Activated CD4-positive, alpha-beta memory T cell treated with anti-CD3 and anti-CD28 coated beads, Interleukin-2, amount 10 ng/mL, durations not matched to agents 7 days and 5 days (primary cell): ENCODE measurements around the gene STK32C. TPM values are rescaled to one million over a fixed set of nuclear protein-coding genes. Genes with fewer than 3 reads are reported as not detected.

ENCODE experiments used
- CTCF ChIA-PET: fragments of 350-600 bp; sonication (Branson Sonifier 250); formaldehyde crosslinking; loops from one replicate; lab custom pipeline; 2021; ENCODE audit warnings: antibody characterized with exemption, inconsistent platforms; lab: Charles Lee
- POLR2A ChIA-PET: fragments of 350-600 bp; sonication (Branson Sonifier 250); formaldehyde crosslinking; loops from one replicate; lab custom pipeline; 2021; ENCODE audit warnings: antibody characterized with exemption; lab: Charles Lee
- DNase-seq: peaks from one replicate; pipeline ENCODE4 v3.0.0-alpha.2; 2020
- H3K27ac Mint-ChIP-seq: one replicate; pipeline ENCODE4 v1.8.0; 2021; ENCODE audit warnings: mild to moderate bottlenecking, mixed read lengths
- H3K27me3 Mint-ChIP-seq: one replicate; pipeline ENCODE4 v1.8.0; 2021; ENCODE audit warnings: mixed read lengths
- H3K36me3 Mint-ChIP-seq: one replicate; pipeline ENCODE4 v1.8.0; 2021; ENCODE audit warnings: low read depth, mixed read lengths
- H3K4me1 Mint-ChIP-seq: one replicate; pipeline ENCODE4 v1.8.0; 2021; ENCODE audit warnings: mixed read lengths
- H3K4me3 Mint-ChIP-seq: one replicate; pipeline ENCODE4 v1.8.0; 2021; ENCODE audit warnings: mild to moderate bottlenecking, mixed read lengths
- H3K9me3 Mint-ChIP-seq: one replicate; pipeline ENCODE4 v1.8.0; 2021; ENCODE audit warnings: mixed read lengths
- total RNA-seq, 2 experiments: library from RNA; stranded (reverse); gene quantifications; one replicate each; pipeline ENCODE4 v1.2.3, GENCODE V29; 2021

The STK32C gene
- total RNA-seq, 2 experiments from 2014 or later = 17.4 to 18.2 TPM

DNA sequence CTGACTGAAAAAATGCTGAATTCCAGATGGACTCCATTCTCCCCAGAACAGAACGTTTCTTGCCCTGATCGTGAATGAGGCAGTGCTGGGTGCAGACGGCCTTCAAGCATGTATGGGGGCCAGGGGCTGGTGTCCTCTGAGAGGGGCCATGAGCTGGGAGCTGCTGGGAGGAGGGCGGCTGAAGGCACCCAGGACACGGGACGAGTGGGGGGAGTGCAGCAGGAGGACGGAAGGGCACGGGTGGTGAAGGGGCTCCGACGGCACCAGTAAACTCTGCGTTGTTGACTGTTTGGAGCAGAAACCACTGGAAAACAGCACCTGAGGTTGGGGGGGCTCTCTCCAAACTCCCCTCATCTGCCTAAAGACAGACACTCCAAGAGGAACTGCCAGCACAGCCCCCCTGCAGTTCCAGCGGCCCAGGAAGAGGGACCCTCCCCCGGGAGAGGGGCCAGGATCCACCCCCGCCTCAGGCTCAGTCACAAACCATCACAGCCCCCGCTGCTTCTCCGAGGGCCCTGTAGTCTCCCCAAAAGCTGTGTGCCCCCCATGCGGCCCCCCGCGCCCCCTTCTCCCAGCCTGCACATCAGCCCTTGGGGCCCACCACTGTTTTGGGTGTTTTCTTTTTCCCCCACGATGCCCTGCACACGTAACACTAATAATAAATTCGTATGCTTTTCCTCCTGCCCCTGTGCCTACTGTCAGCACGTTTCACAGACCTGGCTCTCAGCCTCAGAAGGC is 65.5 kb downstream of the STK32C start:
- DNase-seq = no peak
- Mint-ChIP-seq H3K36me3 (no peaks in the 10 kb centered on the region), H3K4me3 (no peak overlapping the region), H3K9me3 (no peaks in the 10 kb centered on the region), H3K27ac (no peak overlapping the region), H3K4me1 (no peaks in the 10 kb centered on the region), H3K27me3 (no peaks in the 10 kb centered on the region)
- CTCF ChIA-PET = no interaction called here
- POLR2A ChIA-PET = no interaction called here

- Mint-ChIP-seq H3K4me3 (no peak overlapping the region), H3K27ac (no peak overlapping the region), H3K4me1 (no peaks in the 10 kb centered on the region), H3K27me3 (no peaks in the 10 kb centered on the region), H3K36me3 (no peaks in the 10 kb centered on the region), H3K9me3 (no peaks in the 10 kb centered on the region)
- DNase-seq = no peak
- ChIA-PET POLR2A (no interaction called here), CTCF (no interaction called here)
Measured at GRCh38 chr10:132241496-132241895, 66.3 kb downstream of the STK32C start.

DNA sequence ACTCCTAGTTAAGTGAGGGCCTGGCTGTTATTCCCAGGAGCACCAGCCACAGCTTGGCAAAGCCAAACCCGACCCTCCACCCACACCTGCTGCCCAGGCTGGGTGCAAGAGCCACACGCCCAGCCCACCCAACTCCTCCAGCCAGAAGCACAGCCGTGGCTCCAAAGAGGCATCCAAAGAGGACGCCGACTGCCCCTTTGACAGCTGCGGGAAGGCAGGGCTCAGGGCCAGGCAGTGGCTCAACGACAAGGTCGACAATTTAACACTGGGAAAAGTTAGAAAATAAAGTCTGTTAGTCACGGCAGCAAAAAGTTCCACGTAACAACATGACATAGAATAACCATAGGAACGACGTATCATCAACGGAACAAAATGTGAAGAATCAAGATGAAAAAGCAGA is 66.7 kb downstream of the STK32C start:
- CTCF ChIA-PET = no interaction called here

GRCh38 chr10:132240581-132240980 is 67.2 kb downstream of the STK32C start:
- H3K4me1 Mint-ChIP-seq = no peaks in the 10 kb centered on the region
- ChIA-PET POLR2A (no interaction called here), CTCF (no interaction called here)
- DNase-seq = no peak
- H3K27me3 Mint-ChIP-seq = no peaks in the 10 kb centered on the region
- no peaks in the 10 kb centered on the region for H3K9me3 Mint-ChIP-seq
- H3K27ac Mint-ChIP-seq = no peak overlapping the region
- H3K4me3 Mint-ChIP-seq = no peak overlapping the region
- H3K36me3 Mint-ChIP-seq = no peaks in the 10 kb centered on the region

More for the DNA sequence above, 66.7 kb downstream of the STK32C start:
- H3K36me3 Mint-ChIP-seq = no peaks in the 10 kb centered on the region
- no peak overlapping the region for H3K27ac Mint-ChIP-seq
- no peaks in the 10 kb centered on the region for H3K4me1 Mint-ChIP-seq
- POLR2A ChIA-PET = no interaction called here
- no peak for DNase-seq
- no peaks in the 10 kb centered on the region for H3K27me3 Mint-ChIP-seq
- no peak overlapping the region for H3K4me3 Mint-ChIP-seq
- H3K9me3 Mint-ChIP-seq = no peaks in the 10 kb centered on the region

DNA sequence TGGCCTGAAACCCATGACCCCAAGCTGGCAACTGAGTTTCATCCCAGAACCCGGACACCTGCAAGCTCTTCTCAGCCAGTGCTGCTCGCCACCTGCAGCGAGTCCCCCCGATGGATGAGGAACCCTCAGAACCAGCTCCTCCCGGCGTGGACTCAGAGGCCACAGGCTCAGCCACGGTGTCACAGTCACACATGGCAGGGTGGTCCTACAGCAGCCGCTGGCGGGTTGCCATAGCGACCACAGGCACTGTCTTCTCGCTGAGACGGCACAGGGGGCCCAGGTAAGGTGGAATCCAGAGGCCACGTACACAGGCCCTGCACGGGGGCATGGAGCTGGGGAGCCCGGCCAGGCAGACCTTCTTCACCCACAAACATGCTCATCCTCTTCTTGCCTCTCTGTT is 67.6 kb downstream of the STK32C start:
- Mint-ChIP-seq H3K9me3 (no peaks in the 10 kb centered on the region), H3K36me3 (no peaks in the 10 kb centered on the region), H3K4me3 (no peak overlapping the region), H3K4me1 (no peaks in the 10 kb centered on the region), H3K27me3 (no peaks in the 10 kb centered on the region), H3K27ac (no peak overlapping the region)
- ChIA-PET CTCF (no interaction called here), POLR2A (no interaction called here)
- no peak for DNase-seq

- ChIA-PET CTCF (no interaction called here), POLR2A (no interaction called here)
- Mint-ChIP-seq H3K36me3 (no peaks in the 10 kb centered on the region), H3K4me3 (no peak overlapping the region), H3K27ac (no peak overlapping the region), H3K27me3 (no peaks in the 10 kb centered on the region), H3K4me1 (no peaks in the 10 kb centered on the region), H3K9me3 (no peaks in the 10 kb centered on the region)
- DNase-seq = no peak
Measured at GRCh38 chr10:132239126-132240031, 68.4 kb downstream of the STK32C start.

GRCh38 chr10:132238371-132239125 is 69.2 kb downstream of the STK32C start:
- H3K27ac Mint-ChIP-seq = no peak overlapping the region
- H3K36me3 Mint-ChIP-seq = no peaks in the 10 kb centered on the region
- POLR2A ChIA-PET = no interaction called here
- no peak for DNase-seq
- H3K4me1 Mint-ChIP-seq = no peaks in the 10 kb centered on the region
- no peaks in the 10 kb centered on the region for H3K27me3 Mint-ChIP-seq
- H3K4me3 Mint-ChIP-seq = no peak overlapping the region
- H3K9me3 Mint-ChIP-seq = no peaks in the 10 kb centered on the region
- CTCF ChIA-PET = no interaction called here

GRCh38 chr10:132237871-132238270 is 69.9 kb downstream of the STK32C start:
- H3K9me3 Mint-ChIP-seq = no peaks in the 10 kb centered on the region
- ChIA-PET CTCF (no interaction called here), POLR2A (no interaction called here)
- H3K36me3 Mint-ChIP-seq = no peaks in the 10 kb centered on the region
- no peaks in the 10 kb centered on the region for H3K27me3 Mint-ChIP-seq
- no peak overlapping the region for H3K27ac Mint-ChIP-seq
- no peak overlapping the region for H3K4me3 Mint-ChIP-seq
- peaks cover 3% of the 10 kb centered on the region for H3K4me1 Mint-ChIP-seq
- no peak for DNase-seq

DNA sequence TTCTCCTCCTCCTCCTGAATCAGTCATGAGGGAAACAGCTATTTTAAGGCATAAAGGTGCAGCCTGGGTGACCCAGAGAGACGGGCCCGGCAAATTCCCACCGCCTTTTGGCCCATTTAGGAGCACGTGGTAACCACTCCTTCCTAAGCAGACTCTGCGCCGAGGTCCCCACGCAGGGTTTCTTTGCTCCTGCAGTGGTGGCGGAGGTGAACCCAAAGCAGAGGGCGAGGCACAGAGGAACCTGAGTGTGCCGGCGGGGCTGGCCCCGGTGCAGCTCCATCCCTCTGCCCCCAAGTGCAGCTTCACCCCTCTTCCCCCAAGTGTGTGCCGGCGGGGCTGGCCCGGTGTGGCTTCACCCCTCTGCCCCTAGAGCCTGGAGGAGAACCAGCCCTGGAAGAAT is 70.4 kb downstream of the STK32C start:
- Mint-ChIP-seq H3K9me3 (no peaks in the 10 kb centered on the region), H3K4me1 (peaks cover 6% of the 10 kb centered on the region), H3K4me3 (no peak overlapping the region), H3K36me3 (no peaks in the 10 kb centered on the region), H3K27ac (no peak overlapping the region), H3K27me3 (no peaks in the 10 kb centered on the region)
- no peak for DNase-seq
- POLR2A ChIA-PET = no interaction called here
- CTCF ChIA-PET = no interaction called here

GRCh38 chr10:132236881-132237280 is 70.9 kb downstream of the STK32C start:
- H3K4me1 Mint-ChIP-seq = peaks cover 11% of the 10 kb centered on the region
- no peaks in the 10 kb centered on the region for H3K36me3 Mint-ChIP-seq
- no peak for DNase-seq
- no peaks in the 10 kb centered on the region for H3K9me3 Mint-ChIP-seq
- CTCF ChIA-PET = no interaction called here
- H3K27me3 Mint-ChIP-seq = no peaks in the 10 kb centered on the region
- no peak overlapping the region for H3K27ac Mint-ChIP-seq
- POLR2A ChIA-PET = no interaction called here
- no peak overlapping the region for H3K4me3 Mint-ChIP-seq

DNA sequence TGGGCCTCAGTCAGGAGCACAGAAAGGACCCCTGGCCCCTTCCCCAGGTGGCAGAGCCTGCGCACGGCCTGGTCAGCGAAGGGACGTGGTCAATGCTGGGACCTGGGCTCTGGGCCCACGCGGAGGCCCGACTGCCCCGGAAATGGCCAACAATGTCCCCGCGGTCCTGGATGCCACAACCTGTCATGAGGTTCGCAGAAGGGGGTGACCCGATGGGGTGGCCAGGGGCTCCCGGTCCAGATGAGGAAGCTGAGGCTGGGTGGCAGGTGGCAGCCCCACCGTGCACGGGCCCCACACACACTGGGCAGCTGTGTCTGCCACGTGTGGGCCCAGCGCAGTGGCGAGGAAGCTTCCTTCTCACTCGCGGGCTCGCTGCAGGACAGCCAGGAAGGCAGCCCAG is 71.6 kb downstream of the STK32C start:
- no peaks in the 10 kb centered on the region for H3K36me3 Mint-ChIP-seq
- peaks cover 15% of the 10 kb centered on the region for H3K4me1 Mint-ChIP-seq
- H3K4me3 Mint-ChIP-seq = no peak overlapping the region
- no peaks in the 10 kb centered on the region for H3K9me3 Mint-ChIP-seq
- DNase-seq = no peak
- no peak overlapping the region for H3K27ac Mint-ChIP-seq
- no peaks in the 10 kb centered on the region for H3K27me3 Mint-ChIP-seq
- ChIA-PET POLR2A (no interaction called here), CTCF (no interaction called here)

DNA sequence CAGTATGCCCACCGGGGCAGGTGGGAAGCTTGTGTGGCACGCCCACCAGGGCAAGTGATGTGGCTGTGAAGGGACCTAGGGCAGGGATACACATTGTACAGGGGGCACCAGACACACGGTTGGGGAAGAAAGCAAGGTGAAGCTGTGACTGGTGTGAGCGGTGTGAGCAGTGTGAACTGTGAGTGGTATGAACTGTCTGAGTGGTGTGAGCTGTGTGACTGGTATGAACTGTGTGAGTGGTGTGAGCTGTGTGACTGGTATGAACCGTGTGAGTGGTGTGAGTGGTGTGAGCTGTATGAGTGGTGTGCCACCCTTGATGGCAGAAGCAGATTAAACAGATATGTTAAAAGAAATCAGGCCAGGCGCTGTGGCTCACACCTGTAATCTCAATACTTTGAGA is 72.9 kb downstream of the STK32C start:
- no peaks in the 10 kb centered on the region for H3K36me3 Mint-ChIP-seq
- peaks cover 22% of the 10 kb centered on the region for H3K4me1 Mint-ChIP-seq
- no peaks in the 10 kb centered on the region for H3K9me3 Mint-ChIP-seq
- no peak for DNase-seq
- CTCF ChIA-PET = no interaction called here
- POLR2A ChIA-PET = interaction anchor here (1.2 kb wide), 1 partner anchor 97 kb away, joined by 4 read pairs; the partner anchor contains the start of gene LRRC27
- H3K4me3 Mint-ChIP-seq = no peak overlapping the region
- no peak overlapping the region for H3K27ac Mint-ChIP-seq
- no peaks in the 10 kb centered on the region for H3K27me3 Mint-ChIP-seq

DNA sequence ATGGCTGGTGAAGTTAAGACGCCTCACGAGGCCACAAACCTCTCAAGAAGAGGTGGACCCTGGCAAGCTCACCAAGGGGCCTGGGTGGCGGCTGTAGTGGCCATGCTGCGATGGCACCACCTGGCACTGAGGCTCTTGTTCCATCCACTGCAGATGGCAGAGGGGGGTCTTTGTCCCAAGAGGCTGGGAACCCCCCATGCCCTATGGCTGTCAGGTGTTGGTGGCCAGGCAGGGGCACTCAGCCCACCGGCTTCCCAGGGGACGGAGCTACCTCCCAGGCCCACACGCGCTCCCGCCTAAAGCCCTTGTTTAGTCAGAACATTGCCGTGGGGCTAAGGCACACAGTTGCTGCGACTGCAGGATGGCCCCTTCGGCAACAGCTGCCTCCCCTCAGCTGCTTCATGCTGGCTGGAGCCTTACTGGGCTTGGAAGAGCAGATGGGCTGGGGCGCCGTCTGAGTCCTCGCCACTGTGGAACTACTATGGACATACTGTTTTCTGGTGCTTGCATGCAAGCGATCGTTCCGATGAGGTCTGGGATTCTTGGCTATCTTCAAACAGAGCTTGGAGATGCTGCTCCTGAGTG is 74.2 kb downstream of the STK32C start:
- CTCF ChIA-PET = no interaction called here
- Mint-ChIP-seq H3K9me3 (no peaks in the 10 kb centered on the region), H3K36me3 (no peaks in the 10 kb centered on the region), H3K4me1 (peaks cover 28% of the 10 kb centered on the region), H3K27me3 (no peaks in the 10 kb centered on the region), H3K4me3 (no peak overlapping the region), H3K27ac (no peak overlapping the region)
- DNase-seq = no peak
- POLR2A ChIA-PET = interaction anchor here (1.2 kb wide), 1 partner anchor 98 kb away, joined by 4 read pairs; the partner anchor contains the start of gene LRRC27
